Stimulated activated naive CD8-positive, alpha-beta T cell treated with anti-CD3 and anti-CD28 coated beads, Interleukin-15, amount 100 ng/mL, for 72 hours (primary cell): Measurements from ENCODE around the gene PKLR.
A peak's percentile ranks its signal among the peaks of the same experiment; 100 is the strongest.

ENCODE experiments used
- ATAC-seq: fragments of 150-1000 bp; cut with Tn5 transposase; 2 replicates; pipeline ENCODE4 v1.10.0; 2021; ENCODE audit warnings: mild to moderate bottlenecking, moderate library complexity
- DNase-seq, 2 donors: peaks; one replicate each; pipeline ENCODE4 v3.0.0; 2021 to 2022
- H3K27ac Mint-ChIP-seq, 2 donors: one replicate each; pipeline ENCODE4 v1.8.0; 2022; ENCODE audit warnings: mild to moderate bottlenecking in 2 of 2, mixed read lengths in 2 of 2, moderate library complexity in 2 of 2
- H3K27me3 Mint-ChIP-seq: one replicate; pipeline ENCODE4 v1.8.0; 2022; ENCODE audit warnings: mixed read lengths
- H3K4me1 Mint-ChIP-seq: one replicate; pipeline ENCODE4 v1.8.0; 2022; ENCODE audit warnings: mild to moderate bottlenecking, mixed read lengths
- H3K4me3 Mint-ChIP-seq, 2 donors: one replicate each; pipeline ENCODE4 v1.8.0; 2022; ENCODE audit warnings: mild to moderate bottlenecking in 2 of 2, mixed read lengths in 2 of 2, moderate library complexity in 1 of 2
- H3K9me3 Mint-ChIP-seq, 2 donors: one replicate each; pipeline ENCODE4 v1.8.0; 2022; ENCODE audit warnings: mixed read lengths in 2 of 2

PKLR gene

DNA sequence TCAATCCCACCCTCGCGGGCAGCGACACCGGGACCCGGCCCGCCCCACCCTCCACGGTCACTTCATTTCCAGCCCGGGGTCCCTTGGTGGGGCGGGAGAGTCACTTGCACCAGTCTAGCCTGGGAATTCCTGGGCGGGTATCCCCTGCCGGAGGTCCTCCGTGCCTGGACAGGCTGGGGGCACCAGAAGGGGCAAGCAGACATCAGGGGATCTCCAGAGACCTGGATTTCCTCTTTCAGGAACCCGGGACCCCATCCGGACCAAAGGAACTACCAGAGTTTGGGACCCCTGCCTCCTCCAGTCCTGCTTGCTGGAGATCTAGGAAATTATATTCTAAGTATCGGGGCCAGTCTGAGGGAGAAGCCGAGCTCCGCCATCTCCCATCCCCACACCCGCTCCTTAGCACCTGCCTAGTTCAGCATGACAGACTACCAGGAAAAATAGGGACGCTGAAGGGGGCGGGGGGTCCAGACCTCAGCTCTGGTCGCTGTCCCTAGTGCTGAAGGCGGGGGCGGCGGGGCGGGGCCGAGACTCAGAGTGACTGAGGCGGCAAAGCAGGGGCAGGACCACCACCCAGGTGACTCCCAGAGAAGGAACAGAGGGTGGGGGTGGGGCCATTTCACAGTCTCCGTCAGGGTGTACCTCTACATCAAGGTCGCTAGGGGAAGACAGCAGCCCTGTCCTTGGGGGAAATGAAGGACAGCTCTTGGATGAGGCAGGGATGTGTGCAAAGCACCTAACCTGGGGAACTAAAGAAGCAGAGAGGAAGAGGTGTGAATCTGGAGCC, 23.1 kb downstream of the PKLR start:
- H3K27ac Mint-ChIP-seq: no peak overlapping the region

DNA sequence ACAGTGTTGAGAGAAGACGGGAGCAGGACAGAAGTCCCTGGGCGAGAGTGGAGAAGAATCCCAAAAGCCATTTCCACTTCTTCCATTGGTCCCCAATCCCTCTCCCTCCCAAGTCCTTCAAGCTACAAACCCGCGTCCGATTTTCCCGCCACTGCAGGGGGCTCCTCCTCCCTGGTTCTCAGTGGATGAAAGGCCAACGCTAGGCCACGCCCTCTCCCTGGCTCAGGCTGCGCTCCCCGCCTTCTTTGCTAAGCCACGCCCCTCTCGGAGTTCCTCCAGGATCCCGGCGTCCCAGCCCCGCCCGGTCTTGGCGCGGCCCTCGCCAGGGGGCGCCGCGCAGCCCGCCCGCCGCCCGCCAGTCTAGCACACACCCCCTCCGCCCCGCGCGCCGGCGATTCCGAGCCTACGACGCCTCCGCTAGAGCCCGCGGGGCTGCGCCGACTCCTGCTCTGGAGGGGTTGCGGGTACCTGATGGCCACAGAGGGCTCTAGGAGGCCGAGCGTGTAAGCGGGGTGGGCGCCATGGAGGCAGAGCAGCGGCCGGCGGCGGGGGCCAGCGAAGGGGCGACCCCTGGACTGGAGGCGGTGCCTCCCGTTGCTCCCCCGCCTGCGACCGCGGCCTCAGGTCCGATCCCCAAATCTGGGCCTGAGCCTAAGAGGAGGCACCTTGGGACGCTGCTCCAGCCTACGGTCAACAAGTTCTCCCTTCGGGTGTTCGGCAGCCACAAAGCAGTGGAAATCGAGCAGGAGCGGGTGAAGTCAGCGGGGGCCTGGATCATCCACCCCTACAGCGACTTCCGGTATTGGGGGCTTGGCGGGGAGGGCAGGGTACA, 24.0 kb downstream of the PKLR start, which contains the start of gene HCN3:
Gene HCN3, plus strand, starts transcription at position 394 of the 832 bp plus-strand sequence. Its CDS starts 128 bp downstream, at position 522.
- no peaks in the 10 kb centered on the region for H3K27me3 Mint-ChIP-seq

More for the DNA sequence above, 23.1 kb downstream of the PKLR start:
- Mint-ChIP-seq H3K9me3 (no peaks in the 10 kb centered on the region), H3K4me1 (peaks cover 36% of the 10 kb centered on the region), H3K4me3 (peak overlapping the region; percentile 81 to 88), H3K27me3 (no peaks in the 10 kb centered on the region)
- DNase-seq: peak; percentile 63 to 64
- ATAC-seq: peak; percentile 42

DNA sequence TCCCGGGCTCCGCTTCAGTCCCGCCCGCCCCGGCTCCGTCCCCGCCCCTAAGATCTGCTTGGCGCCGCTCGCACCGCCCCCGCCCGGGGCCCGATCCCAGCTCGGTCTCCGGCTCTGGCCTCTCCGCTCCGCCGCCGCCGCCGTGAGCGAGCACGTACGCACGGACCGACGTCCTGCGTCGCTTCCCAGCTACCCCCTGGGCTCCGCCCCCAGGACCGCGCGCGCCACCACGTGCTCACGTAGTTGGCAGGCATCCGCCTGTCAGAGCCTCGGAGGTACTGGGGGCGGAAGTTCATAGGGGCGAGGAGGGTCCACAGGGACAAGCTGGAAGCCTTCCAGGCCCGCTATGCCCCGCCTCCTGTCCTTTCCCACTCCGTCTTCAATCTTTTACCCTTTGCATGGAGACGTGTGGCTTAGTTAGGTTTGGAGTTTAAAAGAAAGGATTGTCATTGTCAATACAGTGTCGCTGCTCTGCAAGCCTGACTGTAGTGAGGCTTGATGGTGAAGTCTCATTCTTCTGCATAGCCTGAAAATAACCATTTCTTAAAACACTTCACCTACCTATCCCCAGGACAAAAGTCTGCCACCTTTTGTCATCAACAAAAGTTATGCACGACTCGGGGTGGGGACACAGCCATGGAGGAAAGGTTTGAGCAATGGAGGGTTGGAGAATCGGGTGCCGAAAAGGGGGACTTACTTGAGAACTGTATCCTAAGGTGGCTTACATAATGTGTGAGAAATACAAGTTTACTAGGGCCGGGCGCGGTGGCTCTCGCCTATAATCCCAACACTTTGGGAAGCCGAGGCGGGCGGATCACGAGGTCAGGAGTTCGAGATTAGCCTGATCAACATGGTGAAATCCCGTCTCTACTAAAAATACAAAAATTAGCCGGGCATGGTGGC, 27.6 kb downstream of the PKLR start, which contains the start of gene CLK2:
Gene CLK2, minus strand, starts transcription at position 162 of the 903 bp plus-strand sequence. CDS start 2,527 bp downstream, outside the sequence.
- peaks cover 56% of the 10 kb centered on the region for H3K4me1 Mint-ChIP-seq
- H3K4me3 Mint-ChIP-seq: peak within 1 kb of the TSS; percentile 86 to 92
- H3K9me3 Mint-ChIP-seq: no peaks in the 10 kb centered on the region
- DNase-seq: peak; percentile 94 to 96
- ATAC-seq: peak; percentile 94
- H3K27ac Mint-ChIP-seq: peak within 1 kb of the TSS; percentile 90
- H3K27me3 Mint-ChIP-seq: no peaks in the 10 kb centered on the region

More for the DNA sequence above, 24.0 kb downstream of the PKLR start, which contains the start of gene HCN3:
- peaks cover 42% of the 10 kb centered on the region for H3K4me1 Mint-ChIP-seq
- peak; percentile 89 to 92 for DNase-seq
- peak within 1 kb of the TSS in 1 of 2 donors; percentile 58 for H3K27ac Mint-ChIP-seq
- peak within 1 kb of the TSS; percentile 81 to 88 for H3K4me3 Mint-ChIP-seq
- no peaks in the 10 kb centered on the region for H3K9me3 Mint-ChIP-seq
- peak; percentile 68 for ATAC-seq

DNA sequence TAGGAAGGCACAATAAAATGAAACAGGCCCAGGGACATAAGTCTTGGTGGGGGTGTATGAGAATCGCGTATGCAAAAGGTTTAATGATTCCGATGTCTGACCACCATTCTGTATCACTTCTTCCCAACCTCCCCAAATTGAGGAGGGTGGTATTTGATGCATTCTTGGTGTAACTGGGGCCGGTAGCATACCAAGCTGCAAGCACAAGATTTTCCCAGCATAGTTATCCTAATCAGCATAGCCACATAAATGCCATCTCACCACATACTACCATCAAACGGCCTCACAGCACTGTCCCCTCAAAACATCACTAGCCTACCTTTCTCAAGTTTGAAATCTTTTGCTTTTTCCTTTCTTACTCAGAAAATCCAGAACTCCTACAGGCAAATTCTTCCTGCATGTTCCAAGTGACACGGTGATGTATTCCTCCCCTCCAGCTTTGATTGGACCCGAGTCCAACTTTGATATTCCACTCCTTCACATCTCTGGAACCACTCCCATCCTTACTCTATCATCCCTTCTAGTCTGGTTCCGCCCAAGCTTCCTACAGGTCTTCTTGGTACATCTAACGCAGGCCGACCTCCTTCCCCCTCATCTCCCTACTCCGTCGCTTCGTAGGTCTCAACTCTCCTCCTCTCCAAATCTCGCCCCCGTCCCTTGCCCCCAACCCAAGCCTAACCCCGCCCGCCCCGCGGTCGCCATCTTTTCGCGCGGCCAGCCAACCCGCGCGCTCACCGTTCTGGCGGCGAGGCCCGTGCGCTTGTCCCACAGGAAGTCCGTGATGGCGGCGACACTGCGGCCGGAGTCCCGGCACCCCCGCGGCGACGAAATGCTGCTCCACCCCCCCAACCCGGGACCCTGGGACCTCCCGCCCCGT, 28.5 kb downstream of the PKLR start:
- ATAC-seq (peak; percentile 56), DNase-seq (no peak)
- no peaks in the 10 kb centered on the region for H3K27me3 Mint-ChIP-seq
- no peaks in the 10 kb centered on the region for H3K9me3 Mint-ChIP-seq
- peaks cover 49% of the 10 kb centered on the region for H3K4me1 Mint-ChIP-seq
- peak overlapping the region; percentile 86 to 92 for H3K4me3 Mint-ChIP-seq
- peak overlapping the region; percentile 81 to 90 for H3K27ac Mint-ChIP-seq

DNA sequence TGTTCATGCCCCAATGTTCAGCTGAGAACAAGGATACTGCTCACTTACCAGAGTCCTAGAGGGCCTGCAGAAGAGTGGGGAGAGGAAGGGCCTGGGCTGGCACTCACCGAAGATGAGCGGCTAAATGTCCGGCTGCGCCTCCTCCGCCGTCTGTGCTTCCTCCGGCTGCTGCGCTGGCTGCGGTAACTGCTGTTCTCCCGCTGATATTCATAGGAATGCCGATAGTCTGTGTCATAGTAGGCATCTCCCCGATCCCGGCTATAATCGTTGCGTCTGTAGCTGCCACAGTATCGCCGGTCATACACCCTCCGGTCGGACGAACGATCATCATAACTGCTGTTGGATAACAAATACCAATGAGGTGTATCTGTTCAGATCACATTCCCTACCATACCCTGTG, 31.9 kb downstream of the PKLR start:
- Mint-ChIP-seq H3K4me1 (peaks cover 30% of the 10 kb centered on the region), H3K27ac (no peak overlapping the region), H3K27me3 (no peaks in the 10 kb centered on the region), H3K4me3 (no peak overlapping the region), H3K9me3 (no peaks in the 10 kb centered on the region)
- DNase-seq (no peak), ATAC-seq (no peak)

- no peak for ATAC-seq
- H3K27ac Mint-ChIP-seq: no peak overlapping the region
- no peaks in the 10 kb centered on the region for H3K9me3 Mint-ChIP-seq
- DNase-seq: no peak
- H3K27me3 Mint-ChIP-seq: no peaks in the 10 kb centered on the region
- no peak overlapping the region for H3K4me3 Mint-ChIP-seq
- H3K4me1 Mint-ChIP-seq: peaks cover 26% of the 10 kb centered on the region
Observed at GRCh38 chr1:155268630-155269029, 32.6 kb downstream of the PKLR start.

DNA sequence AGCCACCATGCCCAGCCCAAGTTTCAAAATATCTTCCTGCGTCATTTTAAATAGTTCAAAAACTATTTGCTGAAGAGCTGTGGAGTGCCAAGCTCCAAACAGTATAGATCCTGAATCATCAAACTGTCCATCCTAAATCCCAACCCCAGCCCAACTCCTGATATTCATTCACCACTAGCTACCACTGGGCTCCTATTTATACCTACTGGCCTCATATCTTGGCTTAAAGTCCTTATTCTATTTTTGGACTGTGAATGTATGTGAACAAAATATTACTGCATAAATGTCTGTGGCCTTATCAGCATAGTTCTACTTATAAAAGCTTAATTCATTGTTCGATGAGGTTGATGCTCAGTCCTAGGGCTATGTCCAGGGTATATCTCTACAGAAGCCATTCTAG, 33.9 kb downstream of the PKLR start:
- peaks cover 28% of the 10 kb centered on the region for H3K4me1 Mint-ChIP-seq
- no peak overlapping the region for H3K4me3 Mint-ChIP-seq
- no peaks in the 10 kb centered on the region for H3K9me3 Mint-ChIP-seq
- H3K27me3 Mint-ChIP-seq: no peaks in the 10 kb centered on the region
- H3K27ac Mint-ChIP-seq: no peak overlapping the region
- ATAC-seq (no peak), DNase-seq (no peak)

GRCh38 chr1:155266553-155266952, 34.7 kb downstream of the PKLR start:
- Mint-ChIP-seq H3K27ac (no peak overlapping the region), H3K4me1 (peaks cover 30% of the 10 kb centered on the region), H3K4me3 (no peak overlapping the region), H3K9me3 (no peaks in the 10 kb centered on the region), H3K27me3 (no peaks in the 10 kb centered on the region)
- DNase-seq (no peak), ATAC-seq (no peak)

DNA sequence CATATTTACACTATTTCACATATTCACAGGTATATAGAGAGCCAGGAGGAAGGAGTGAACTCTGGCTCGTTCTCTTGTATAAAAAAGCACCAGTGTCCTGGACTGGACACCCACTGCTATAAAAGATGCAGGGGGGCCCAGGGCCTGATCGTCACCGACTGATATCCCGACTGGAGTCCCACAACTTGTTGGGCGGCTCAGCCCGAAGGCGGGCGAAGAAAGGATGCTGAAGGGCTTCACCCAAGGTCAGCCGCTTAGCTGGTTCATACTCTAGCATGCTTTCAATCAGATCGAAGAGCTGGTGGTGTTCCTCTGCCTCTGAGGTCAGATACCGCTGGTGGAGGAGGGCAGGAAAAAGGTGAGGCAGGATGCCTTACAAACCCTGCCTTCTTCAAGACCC, 38.2 kb downstream of the PKLR start:
- H3K27ac Mint-ChIP-seq: no peak overlapping the region

GRCh38 chr1:155261852-155262673, 39.2 kb downstream of the PKLR start, which contains the start of gene SCAMP3:
TSS of gene SCAMP3 (minus strand) at chr1:155262360. CDS start at chr1:155262151, 209 bp downstream.
- Mint-ChIP-seq H3K4me1 (peaks cover 39% of the 10 kb centered on the region), H3K27ac (peak within 1 kb of the TSS; percentile 97), H3K27me3 (no peaks in the 10 kb centered on the region), H3K9me3 (no peaks in the 10 kb centered on the region), H3K4me3 (peak within 1 kb of the TSS; percentile 91 to 98)
- ATAC-seq (peak; percentile 96), DNase-seq (peak; percentile 79 to 91)

More for the DNA sequence above, 38.2 kb downstream of the PKLR start:
- Mint-ChIP-seq H3K27me3 (no peaks in the 10 kb centered on the region), H3K4me3 (no peak overlapping the region), H3K9me3 (no peaks in the 10 kb centered on the region), H3K4me1 (peaks cover 39% of the 10 kb centered on the region)
- DNase-seq (no peak), ATAC-seq (no peak)

DNA sequence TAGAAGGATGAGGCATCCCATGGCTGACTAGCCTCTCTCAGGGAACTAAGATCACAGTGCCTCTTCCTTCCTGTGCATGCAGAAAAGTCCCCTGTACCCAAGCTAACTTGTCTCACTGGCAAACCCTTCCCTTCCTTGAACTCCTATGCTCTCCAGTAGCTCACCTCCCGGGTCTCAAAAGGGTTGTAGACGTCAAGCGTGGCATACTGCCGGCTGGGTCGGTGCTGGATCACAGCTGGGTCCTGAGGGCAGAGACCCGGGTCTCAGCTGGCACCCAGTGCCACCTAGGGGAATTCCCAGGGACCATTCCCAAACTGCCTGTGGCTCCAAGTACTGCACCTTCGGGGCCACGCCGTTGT, 39.8 kb downstream of the PKLR start:
- Mint-ChIP-seq H3K4me1 (peaks cover 44% of the 10 kb centered on the region), H3K4me3 (peak overlapping the region; percentile 91 to 98), H3K27me3 (no peaks in the 10 kb centered on the region), H3K9me3 (no peaks in the 10 kb centered on the region), H3K27ac (peak overlapping the region; percentile 97)
- DNase-seq (peak in 1 of 2 donors; percentile 40), ATAC-seq (peak; percentile 65)

- ATAC-seq (no peak), DNase-seq (no peak)
- Mint-ChIP-seq H3K9me3 (no peaks in the 10 kb centered on the region), H3K27me3 (no peaks in the 10 kb centered on the region), H3K27ac (peak overlapping the region in 1 of 2 donors; percentile 90), H3K4me1 (peaks cover 56% of the 10 kb centered on the region), H3K4me3 (peak overlapping the region; percentile 25 to 98)
Observed at GRCh38 chr1:155260276-155260675, 41.0 kb downstream of the PKLR start.

DNA sequence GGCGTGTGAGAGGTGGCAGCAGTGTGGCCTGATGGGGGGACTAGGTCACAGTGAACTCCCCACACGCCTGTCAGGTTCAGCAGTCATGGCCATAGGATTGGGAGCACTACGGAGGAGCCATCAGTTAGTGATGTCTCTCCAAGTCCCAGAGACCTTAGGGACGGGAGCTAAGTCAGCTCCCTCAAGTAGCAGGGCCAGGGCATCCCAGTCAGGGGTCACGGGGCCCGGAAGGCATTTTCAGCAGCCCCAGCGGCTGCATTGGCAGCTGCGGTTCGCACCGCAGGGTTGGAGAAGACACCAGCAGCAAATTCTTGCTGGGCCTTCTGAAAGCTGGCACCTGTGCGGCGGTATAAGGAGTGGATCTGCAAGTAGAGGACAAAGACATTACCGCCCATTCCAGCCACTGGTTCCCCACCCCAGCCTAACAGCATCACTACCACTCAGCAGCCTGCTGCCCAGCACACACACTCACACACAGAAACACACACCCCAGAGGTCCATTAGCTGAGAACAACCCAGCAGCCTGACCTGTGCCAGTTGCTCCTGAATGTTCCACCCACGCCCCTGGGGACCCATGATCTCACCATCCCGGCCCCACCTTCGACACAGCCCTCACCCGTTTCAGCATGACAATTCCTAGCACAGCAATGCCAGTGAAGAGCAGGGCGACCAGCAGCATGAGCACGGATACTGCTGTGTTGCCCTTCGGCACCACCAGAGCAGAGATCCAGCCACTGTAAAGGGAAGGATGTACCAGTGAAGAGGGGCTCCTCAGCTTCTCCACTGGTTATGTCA, 45.0 kb downstream of the PKLR start:
- peak overlapping the region; percentile 84 to 93 for H3K4me3 Mint-ChIP-seq
- H3K9me3 Mint-ChIP-seq: no peaks in the 10 kb centered on the region
- peaks cover 55% of the 10 kb centered on the region for H3K4me1 Mint-ChIP-seq
- no peak for ATAC-seq
- no peaks in the 10 kb centered on the region for H3K27me3 Mint-ChIP-seq
- H3K27ac Mint-ChIP-seq: peak overlapping the region in 1 of 2 donors; percentile 49
- no peak for DNase-seq
